Activated T-cell treated with anti-CD3 and anti-CD28 coated beads, Interleukin-2, amount 50 U/mL, for 48 hours (primary cell): ENCODE data around the gene IER5L.
"Not testable (repeated sequence)": the region's sequence is repeated elsewhere in the genome, so short reads cannot be mapped to it uniquely, and the experiment has no call there.

Source experiments
- DNase-seq, 2 experiments: peaks; one replicate each; pipeline ENCODE4 v3.0.0-alpha.2; 2020

The IER5L gene

GRCh38 chr9:129202613-129203555 is 24.8 kb upstream of the IER5L start:
- DNase-seq: peak; percentile 95 to 97

GRCh38 chr9:129201866-129202265 is 23.8 kb upstream of the IER5L start:
- DNase-seq: no peak

- DNase-seq: no peak
Measured at GRCh38 chr9:129201289-129201688, 23.2 kb upstream of the IER5L start.

GRCh38 chr9:129200255-129200654 is 22.2 kb upstream of the IER5L start:
- DNase-seq: no peak

GRCh38 chr9:129199044-129199435 is 21.0 kb upstream of the IER5L start:
- DNase-seq: no peak

GRCh38 chr9:129198319-129199043 is 20.4 kb upstream of the IER5L start:
- DNase-seq: no peak

GRCh38 chr9:129197978-129198318 is 19.9 kb upstream of the IER5L start:
- no peak for DNase-seq

- DNase-seq: not testable (repeated sequence)
Measured at GRCh38 chr9:129197045-129197444, 19.0 kb upstream of the IER5L start.

GRCh38 chr9:129195606-129196005 is 17.5 kb upstream of the IER5L start:
- DNase-seq: no peak

GRCh38 chr9:129194221-129194620 is 16.2 kb upstream of the IER5L start:
- no peak for DNase-seq

- DNase-seq: no peak
Measured at GRCh38 chr9:129193655-129194054, 15.6 kb upstream of the IER5L start.

GRCh38 chr9:129191234-129191633 is 13.2 kb upstream of the IER5L start:
- DNase-seq: no peak

GRCh38 chr9:129189971-129190370 is 11.9 kb upstream of the IER5L start:
- DNase-seq: not testable (repeated sequence)

- no peak for DNase-seq
Measured at GRCh38 chr9:129187042-129187441, 9.0 kb upstream of the IER5L start.

- peak in 1 of 2 experiments; percentile 48 for DNase-seq
Measured at GRCh38 chr9:129185991-129186390, 7.9 kb upstream of the IER5L start.

- no peak for DNase-seq
Measured at GRCh38 chr9:129185402-129185801, 7.3 kb upstream of the IER5L start.

- no peak for DNase-seq
Measured at GRCh38 chr9:129184596-129185122, 6.6 kb upstream of the IER5L start.

GRCh38 chr9:129184219-129184524 is 6.1 kb upstream of the IER5L start:
- no peak for DNase-seq

GRCh38 chr9:129183495-129184218 is 5.6 kb upstream of the IER5L start:
- DNase-seq: no peak

- DNase-seq: no peak
Measured at GRCh38 chr9:129182625-129183494, 4.8 kb upstream of the IER5L start.

- DNase-seq: no peak
Measured at GRCh38 chr9:129182122-129182521, 4.1 kb upstream of the IER5L start.

- DNase-seq: no peak
Measured at GRCh38 chr9:129181246-129181645, 3.2 kb upstream of the IER5L start.
